Measurements from ENCODE around the gene C11orf98.
"Not testable (repeated sequence)": the region's sequence is repeated elsewhere in the genome, so short reads cannot be mapped to it uniquely, and the experiment has no call there.

Gene C11orf98

GRCh38 chr11:62665075-62665598, at the start of gene C11orf98, which contains the start of gene CSKMT:
Gene C11orf98 (minus strand): TSS chr11:62665210. CDS start chr11:62665169, 41 bp downstream.
Gene CSKMT (plus strand): TSS chr11:62665312. CDS start chr11:62665880, 568 bp downstream.
- peak; percentile 80 for DNase-seq (ENCODE audit: low read depth)

- no peak for DNase-seq (ENCODE audit: low read depth)
Measured at GRCh38 chr11:62713343-62713742, 48.3 kb upstream of the C11orf98 start.

GRCh38 chr11:62712861-62713260, 47.9 kb upstream of the C11orf98 start:
- no peak for DNase-seq (ENCODE audit: low read depth)

- DNase-seq (ENCODE audit: low read depth) = no peak
Measured at GRCh38 chr11:62712276-62712812, 47.3 kb upstream of the C11orf98 start.

- no peak for DNase-seq (ENCODE audit: low read depth)
Measured at GRCh38 chr11:62710001-62710345, 45.0 kb upstream of the C11orf98 start.

GRCh38 chr11:62709247-62710000, 44.4 kb upstream of the C11orf98 start:
- peak; percentile 71 for DNase-seq (ENCODE audit: low read depth)

GRCh38 chr11:62708793-62709192, 43.8 kb upstream of the C11orf98 start:
- DNase-seq (ENCODE audit: low read depth) = no peak

GRCh38 chr11:62708392-62708791, 43.4 kb upstream of the C11orf98 start:
- no peak for DNase-seq (ENCODE audit: low read depth)

GRCh38 chr11:62707277-62707861, 42.4 kb upstream of the C11orf98 start, which contains the start of the genes BSCL2 and GNG3:
Gene BSCL2 (minus strand): TSS chr11:62707424. CDS start chr11:62707195, 229 bp downstream.
Gene GNG3 (plus strand): TSS chr11:62707676. CDS start chr11:62708296, 620 bp downstream.
- DNase-seq (ENCODE audit: low read depth) = no peak

GRCh38 chr11:62706850-62707247, 41.8 kb upstream of the C11orf98 start:
- DNase-seq (ENCODE audit: low read depth) = no peak

GRCh38 chr11:62705880-62706849, 41.2 kb upstream of the C11orf98 start:
- DNase-seq (ENCODE audit: low read depth) = peak; percentile 63

GRCh38 chr11:62705413-62705812, 40.4 kb upstream of the C11orf98 start:
- DNase-seq (ENCODE audit: low read depth) = no peak

- not testable (repeated sequence) for DNase-seq (ENCODE audit: low read depth)
Measured at GRCh38 chr11:62703921-62704320, 38.9 kb upstream of the C11orf98 start.

- DNase-seq (ENCODE audit: low read depth) = no peak
Measured at GRCh38 chr11:62702246-62702645, 37.2 kb upstream of the C11orf98 start.

GRCh38 chr11:62694455-62695167, 29.6 kb upstream of the C11orf98 start:
- no peak for DNase-seq (ENCODE audit: low read depth)

- not testable (repeated sequence) for DNase-seq (ENCODE audit: low read depth)
Measured at GRCh38 chr11:62693624-62694023, 28.6 kb upstream of the C11orf98 start.

- DNase-seq (ENCODE audit: low read depth) = peak; percentile 92
Measured at GRCh38 chr11:62689421-62690183, 24.6 kb upstream of the C11orf98 start, which contains the start of gene LRRN4CL. Gene LRRN4CL (minus strand): TSS chr11:62689530. CDS start chr11:62688508, 1,022 bp downstream.

- no peak for DNase-seq (ENCODE audit: low read depth)
Measured at GRCh38 chr11:62688491-62688890, 23.5 kb upstream of the C11orf98 start.

- DNase-seq (ENCODE audit: low read depth) = no peak
Measured at GRCh38 chr11:62687508-62688396, 22.7 kb upstream of the C11orf98 start.
